ENCODE measurements around the gene LIPE. TPM values are rescaled to one million over a fixed set of nuclear protein-coding genes. Genes with fewer than 3 reads are reported as not detected.
A peak's percentile ranks its signal among the peaks of the same experiment; 100 is the strongest.

Gene LIPE
- total and polyA plus RNA-seq, 7 donors: 1.6 to 48.0 (median 7.5) TPM

DNA sequence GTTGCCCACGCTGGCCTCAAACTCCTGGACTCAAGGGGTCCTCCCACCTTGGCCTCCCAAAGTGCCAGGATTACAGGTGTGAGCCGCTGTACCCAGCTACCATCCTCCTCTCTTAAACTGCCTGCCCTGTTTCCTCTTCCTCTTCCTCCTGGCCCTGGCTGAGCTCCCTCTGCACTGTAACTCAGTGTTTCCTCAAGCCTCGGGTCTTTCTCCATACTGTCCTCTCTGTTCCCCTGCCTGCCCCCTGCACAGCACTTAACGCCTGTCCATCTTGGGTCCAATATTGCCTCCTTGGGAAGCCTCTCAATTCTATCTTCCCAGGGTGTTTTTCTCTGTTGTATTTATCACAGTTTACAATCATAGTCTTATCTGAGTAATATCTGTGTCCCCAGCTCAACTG, 6.1 kb downstream of the LIPE start:
- TF ChIP-seq POLR2A (IDR thresholded peaks at IDR 0.05) (no peak), EP300 (IDR thresholded peaks at IDR 0.05) (no peak), POLR2AphosphoS5 (IDR thresholded peaks at IDR 0.05) (no peak)
- TF ChIP-seq, protein P1, sequence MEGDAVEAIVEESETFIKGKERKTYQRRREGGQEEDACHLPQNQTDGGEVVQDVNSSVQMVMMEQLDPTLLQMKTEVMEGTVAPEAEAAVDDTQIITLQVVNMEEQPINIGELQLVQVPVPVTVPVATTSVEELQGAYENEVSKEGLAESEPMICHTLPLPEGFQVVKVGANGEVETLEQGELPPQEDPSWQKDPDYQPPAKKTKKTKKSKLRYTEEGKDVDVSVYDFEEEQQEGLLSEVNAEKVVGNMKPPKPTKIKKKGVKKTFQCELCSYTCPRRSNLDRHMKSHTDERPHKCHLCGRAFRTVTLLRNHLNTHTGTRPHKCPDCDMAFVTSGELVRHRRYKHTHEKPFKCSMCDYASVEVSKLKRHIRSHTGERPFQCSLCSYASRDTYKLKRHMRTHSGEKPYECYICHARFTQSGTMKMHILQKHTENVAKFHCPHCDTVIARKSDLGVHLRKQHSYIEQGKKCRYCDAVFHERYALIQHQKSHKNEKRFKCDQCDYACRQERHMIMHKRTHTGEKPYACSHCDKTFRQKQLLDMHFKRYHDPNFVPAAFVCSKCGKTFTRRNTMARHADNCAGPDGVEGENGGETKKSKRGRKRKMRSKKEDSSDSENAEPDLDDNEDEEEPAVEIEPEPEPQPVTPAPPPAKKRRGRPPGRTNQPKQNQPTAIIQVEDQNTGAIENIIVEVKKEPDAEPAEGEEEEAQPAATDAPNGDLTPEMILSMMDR (IDR thresholded peaks at IDR 0.05): no peak
- 75 to 84% methylated on average over 4 of the region's 4 CpGs for WGBS, 2 donors
- DNase-seq: no peak
- no peaks in the 10 kb centered on the region for H3K27me3 ChIP-seq
- H3K4me3 ChIP-seq: no peak overlapping the region
- intact Hi-C loops (cut with DNase I): no loop called here
- H3K27ac ChIP-seq: peak overlapping the region in 2 of 4 donors; percentile 18 to 50
- no peaks in the 10 kb centered on the region for H3K36me3 ChIP-seq
- peaks cover 0 to 24% (median 23%) of the 10 kb centered on the region in 4 donors for H3K4me1 ChIP-seq
- no peaks in the 10 kb centered on the region for H3K9me3 ChIP-seq

DNA sequence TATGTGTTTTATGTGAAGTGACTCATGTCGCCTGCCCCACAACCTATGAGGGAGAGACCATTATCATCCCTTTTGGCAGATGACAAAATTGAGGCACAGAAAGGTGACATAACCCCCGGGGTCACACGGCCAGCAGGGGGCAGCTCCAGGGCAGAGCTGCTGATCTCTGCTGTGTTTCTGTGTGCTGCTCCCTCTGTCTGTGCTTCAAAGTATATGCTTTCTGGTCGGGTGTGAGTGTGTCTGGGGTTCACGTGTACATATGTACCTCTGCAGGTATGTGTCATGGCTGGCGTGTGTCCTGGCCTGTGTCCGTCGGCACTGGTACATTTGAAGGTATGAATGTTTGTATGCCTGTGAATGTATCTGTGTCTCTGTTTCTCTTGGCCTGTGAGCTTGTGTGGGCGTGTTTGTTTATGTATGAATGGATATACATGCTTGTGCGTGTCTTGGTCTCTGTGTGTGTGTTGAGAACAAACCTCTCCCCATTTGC, 7.1 kb downstream of the LIPE start:
- H3K9me3 ChIP-seq: no peaks in the 10 kb centered on the region
- no peaks in the 10 kb centered on the region for H3K36me3 ChIP-seq
- H3K4me3 ChIP-seq: no peak overlapping the region
- no peaks in the 10 kb centered on the region for H3K27me3 ChIP-seq
- no peak for TF ChIP-seq EP300 (IDR thresholded peaks at IDR 0.05)
- TF ChIP-seq, protein P1 (IDR thresholded peaks at IDR 0.05): peak in 2 of 4 experiments; percentile 11 to 15
- 22 to 51% methylated on average over 10 of the region's 10 CpGs for WGBS, 2 donors
- H3K4me1 ChIP-seq: peaks cover 0 to 24% (median 23%) of the 10 kb centered on the region in 4 donors
- intact Hi-C loops (cut with DNase I): no loop called here
- DNase-seq: peak; percentile 58
- no peak overlapping the region for H3K27ac ChIP-seq

DNA sequence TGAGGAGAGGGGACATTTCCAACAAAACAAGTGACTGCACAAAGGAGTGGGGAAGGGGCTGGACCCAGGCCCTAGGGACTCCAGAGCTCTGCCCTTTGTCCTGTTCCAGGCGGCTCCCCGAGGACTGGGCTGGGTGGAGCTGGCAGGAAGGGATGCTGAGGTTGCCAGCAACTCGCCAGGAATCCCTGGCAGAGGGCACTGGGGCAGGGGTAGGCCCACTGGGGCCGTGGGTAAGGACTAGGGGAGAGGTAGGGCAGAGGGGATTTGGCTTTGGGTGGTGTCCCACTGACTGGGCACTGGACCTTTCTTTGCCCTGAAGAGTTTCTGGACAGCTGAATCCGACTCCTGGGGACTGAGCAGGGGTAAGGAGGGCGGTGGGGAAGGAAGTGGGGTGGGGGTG, 7.9 kb downstream of the LIPE start:
- H3K36me3 ChIP-seq: no peaks in the 10 kb centered on the region
- no peaks in the 10 kb centered on the region for H3K9me3 ChIP-seq
- no peaks in the 10 kb centered on the region for H3K27me3 ChIP-seq
- 46 to 65% methylated on average over 6 of the region's 6 CpGs for WGBS, 2 donors
- peaks cover 0 to 23% (median 21%) of the 10 kb centered on the region in 4 donors for H3K4me1 ChIP-seq
- intact Hi-C loops (cut with DNase I): no loop called here
- no peak overlapping the region for H3K4me3 ChIP-seq
- TF ChIP-seq POLR2A (IDR thresholded peaks at IDR 0.05) (no peak), EP300 (IDR thresholded peaks at IDR 0.05) (peak in 1 of 4 donors; percentile 26)
- DNase-seq: no peak
- H3K27ac ChIP-seq: no peak overlapping the region

DNA sequence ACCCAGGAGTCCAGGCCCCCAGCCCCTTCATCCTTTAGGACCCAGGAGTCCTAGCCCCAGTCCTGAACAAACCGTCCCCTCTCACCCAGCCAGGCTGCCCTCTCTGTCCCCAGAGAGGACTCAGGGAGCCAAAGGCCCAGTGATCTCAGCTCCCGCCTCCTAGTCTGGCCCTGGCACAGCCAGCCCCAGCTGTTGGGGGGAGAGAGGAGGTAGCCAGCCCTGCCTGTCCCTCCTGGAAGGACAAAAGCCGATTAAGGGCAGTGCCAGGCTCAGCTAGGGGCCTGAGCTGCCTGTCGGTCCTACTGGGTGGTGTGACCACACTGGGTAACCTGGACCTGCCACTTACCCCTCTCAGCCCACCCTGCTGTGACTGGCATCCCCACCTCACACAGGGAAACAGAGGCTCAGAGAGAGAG, 14.5 kb downstream of the LIPE start:
- H3K36me3 ChIP-seq: no peaks in the 10 kb centered on the region
- no peaks in the 10 kb centered on the region for H3K9me3 ChIP-seq
- H3K27me3 ChIP-seq: no peaks in the 10 kb centered on the region
- no peak overlapping the region for H3K27ac ChIP-seq
- no peak overlapping the region for H3K4me3 ChIP-seq
- H3K4me1 ChIP-seq: peaks cover 0 to 6% (median 2%) of the 10 kb centered on the region in 4 donors
- WGBS, 2 donors: 50 to 82% methylated on average over 4 of the region's 4 CpGs
- intact Hi-C loops (cut with DNase I): no loop called here
- no peak for TF ChIP-seq POLR2A (IDR thresholded peaks at IDR 0.05)
- TF ChIP-seq, protein P1 (IDR thresholded peaks at IDR 0.05): no peak
- TF ChIP-seq EP300 (IDR thresholded peaks at IDR 0.05): no peak
- no peak for TF ChIP-seq POLR2AphosphoS5 (IDR thresholded peaks at IDR 0.05)
- DNase-seq: no peak

DNA sequence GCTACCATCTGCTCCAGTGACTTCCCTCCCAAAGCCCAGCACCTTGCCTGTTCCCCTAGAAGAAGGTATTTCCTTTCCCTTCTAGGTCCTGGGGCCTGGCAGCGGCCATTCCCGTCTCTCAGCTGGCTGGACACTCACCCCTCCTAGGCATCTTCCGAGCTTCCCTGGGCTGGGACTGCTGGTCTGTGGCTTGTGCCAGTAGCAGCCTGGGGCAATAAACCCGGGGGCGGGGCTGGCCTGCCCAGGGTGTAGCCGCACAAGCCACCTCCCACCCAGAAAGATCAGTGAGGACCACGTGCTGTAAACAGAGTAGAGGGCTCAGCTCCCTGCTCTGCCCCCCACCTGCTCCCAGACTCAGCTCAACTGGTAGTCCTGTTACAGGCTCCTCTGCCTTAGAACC, 15.0 kb downstream of the LIPE start:
- Histone ChIP-seq H3K36me3 (no peaks in the 10 kb centered on the region), H3K27ac (no peak overlapping the region), H3K4me1 (peaks cover 0 to 6% (median 2%) of the 10 kb centered on the region in 4 donors), H3K27me3 (no peaks in the 10 kb centered on the region), H3K9me3 (no peaks in the 10 kb centered on the region), H3K4me3 (no peak overlapping the region)
- TF ChIP-seq POLR2AphosphoS5 (IDR thresholded peaks at IDR 0.05) (no peak), POLR2A (IDR thresholded peaks at IDR 0.05) (no peak), EP300 (IDR thresholded peaks at IDR 0.05) (no peak)
- TF ChIP-seq, protein P1 (IDR thresholded peaks at IDR 0.05): no peak
- intact Hi-C loops (cut with DNase I): no loop called here
- WGBS, 2 donors: 11 to 64% methylated on average over 7 of the region's 7 CpGs
- DNase-seq: no peak
